HuH-7 (cell line): ENCODE results near the gene SORBS1.
A peak's percentile ranks its signal among the peaks of the same experiment; 100 is the strongest.

Experiments used
- DNase-seq: peaks from one replicate; pipeline ENCODE4 v3.0.0; 2011; ENCODE audit warnings: low spot score

The SORBS1 gene

DNA sequence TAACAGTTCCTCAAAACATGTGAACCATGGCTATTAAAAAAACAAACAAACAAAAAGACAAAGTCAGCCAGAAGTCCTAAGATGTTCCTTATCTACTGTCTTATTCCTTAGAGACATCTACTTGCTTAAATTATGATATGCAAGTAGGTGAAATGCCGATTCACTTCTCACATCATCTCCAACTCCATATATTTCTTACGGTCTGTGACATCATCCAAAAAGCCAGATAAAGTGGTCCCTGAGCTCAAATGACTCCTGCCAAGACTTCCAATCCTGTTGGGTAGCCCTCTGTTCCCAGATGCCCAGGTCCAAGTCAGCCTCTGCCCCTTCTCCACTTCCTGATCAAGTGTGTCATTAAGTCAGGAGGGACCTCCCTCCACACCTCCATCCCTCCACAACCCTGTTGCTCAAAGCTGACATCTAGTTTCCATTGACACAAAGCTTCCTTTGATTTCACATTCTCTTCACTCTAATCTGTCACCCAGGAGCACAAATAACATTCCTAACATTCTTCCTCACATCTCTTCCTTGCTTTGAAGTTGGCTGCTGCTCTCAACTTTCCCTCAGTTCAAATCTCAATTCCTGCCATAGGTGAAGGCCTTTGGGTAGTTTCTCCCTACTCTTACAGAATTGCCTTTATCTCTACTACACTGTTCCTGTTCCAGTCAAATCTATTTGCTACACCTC lies 214.3 kb downstream of the SORBS1 start:
- DNase-seq = peak; percentile 61

DNA sequence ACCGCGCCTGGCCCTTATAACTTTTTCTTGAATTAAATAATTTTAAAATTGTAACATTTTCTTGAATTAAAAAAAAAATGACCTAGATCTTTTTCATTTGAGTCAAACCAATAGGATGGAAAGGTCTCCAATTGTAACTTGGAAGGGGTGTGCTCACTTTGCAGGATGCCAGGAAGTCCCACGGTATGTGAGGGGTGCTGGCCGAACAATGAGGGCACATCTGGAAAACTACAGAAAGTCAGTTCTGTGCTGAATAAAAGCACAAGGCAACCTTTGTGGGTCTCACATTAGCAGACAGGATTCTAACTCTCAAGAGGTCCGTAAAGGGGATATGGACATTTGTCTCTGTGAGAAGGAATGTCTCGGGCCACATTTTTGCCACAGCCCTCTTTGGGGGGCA lies 217.6 kb downstream of the SORBS1 start:
- no peak for DNase-seq

DNA sequence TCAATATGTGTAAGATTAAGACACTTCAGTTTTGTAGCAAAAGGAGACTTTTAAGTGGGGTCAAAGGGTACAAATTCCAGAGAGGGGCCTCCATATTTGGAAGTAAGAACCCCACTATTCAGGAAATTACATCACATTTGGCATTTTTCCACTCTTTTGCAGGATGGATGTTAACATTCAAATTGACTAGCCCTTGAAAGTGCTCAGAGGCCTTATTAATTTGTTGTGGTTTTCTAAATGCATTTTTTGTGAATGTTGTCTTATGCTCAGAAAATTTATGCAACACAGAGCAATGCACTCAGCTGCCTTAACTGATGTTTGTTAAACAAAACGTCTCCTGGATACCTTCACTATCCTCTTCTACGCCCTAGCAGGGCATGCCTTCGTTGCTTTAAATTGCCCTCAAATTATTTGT lies 219.4 kb downstream of the SORBS1 start:
- DNase-seq = no peak

DNA sequence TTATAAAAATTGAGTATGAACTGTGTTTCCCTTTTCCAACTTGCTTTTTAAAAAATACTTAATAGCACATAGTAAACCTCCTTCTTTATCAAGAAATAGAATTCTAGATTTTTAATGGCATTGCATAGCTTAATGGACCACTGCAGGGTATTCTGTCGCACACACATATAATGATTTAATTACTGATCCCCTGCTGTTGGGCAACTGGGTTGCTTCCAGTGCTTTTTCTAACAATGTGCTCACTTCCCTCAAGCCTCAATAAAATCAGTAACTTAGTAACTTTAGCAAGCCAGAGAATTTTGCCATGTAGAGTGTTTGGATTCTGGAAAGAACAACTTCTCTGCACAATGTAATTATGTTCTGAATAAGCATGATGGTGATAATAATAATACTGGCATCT lies 221.3 kb downstream of the SORBS1 start:
- no peak for DNase-seq

DNA sequence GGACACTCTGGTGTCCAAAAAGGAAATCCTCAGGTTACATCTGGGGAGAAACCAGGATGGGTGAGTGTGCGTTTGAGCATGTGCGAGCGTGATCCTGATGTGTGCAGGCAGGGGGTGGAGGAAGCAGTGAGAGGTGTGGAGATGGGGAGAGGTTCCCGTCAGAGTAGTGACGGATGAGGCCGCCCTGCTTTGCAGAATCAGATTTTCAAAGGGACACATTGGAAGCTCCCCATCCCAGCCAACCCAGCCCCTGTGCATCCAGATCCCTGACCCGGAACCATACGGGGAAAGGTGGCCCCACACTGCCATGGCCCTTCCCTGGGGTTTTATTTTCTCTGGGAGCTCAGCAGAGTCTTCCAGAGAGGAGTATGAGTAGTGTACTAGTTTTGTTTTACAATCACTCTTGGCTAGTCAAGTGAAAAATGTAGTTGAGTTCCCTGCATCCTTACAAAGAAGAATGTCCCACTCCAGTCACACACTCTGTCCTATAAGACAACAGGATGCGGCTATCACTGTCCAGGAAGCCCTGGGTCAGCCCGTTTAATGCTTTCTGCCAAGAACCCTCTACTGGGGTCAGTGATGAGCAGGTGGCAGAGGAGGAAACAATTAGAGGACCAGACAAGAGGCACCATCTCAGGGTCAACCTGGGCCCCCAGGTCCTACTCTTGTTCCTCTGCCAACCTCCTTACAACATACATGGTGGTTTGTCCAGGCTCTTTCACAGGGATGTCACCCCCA lies 223.6 kb downstream of the SORBS1 start:
- no peak for DNase-seq

DNA sequence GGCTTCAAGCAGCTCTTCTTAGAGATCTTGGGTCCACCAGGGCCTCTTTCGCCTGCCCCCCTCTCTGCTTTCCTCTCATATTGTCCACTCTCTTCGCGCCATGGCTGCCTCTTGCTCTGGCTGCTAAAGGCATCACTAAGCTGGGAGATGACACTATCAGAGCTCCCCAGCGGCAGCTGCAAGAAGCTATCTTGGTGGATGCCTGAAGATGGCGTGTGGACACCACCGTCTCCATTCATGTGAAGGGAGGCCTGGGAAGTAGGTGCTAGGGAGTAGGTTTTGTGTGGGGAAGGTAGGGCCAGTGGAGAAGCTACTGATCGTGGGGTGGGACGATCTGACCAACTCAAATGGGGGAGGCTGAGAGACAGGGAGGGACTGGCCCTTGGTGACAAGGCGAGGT lies 224.5 kb downstream of the SORBS1 start:
- no peak for DNase-seq

DNA sequence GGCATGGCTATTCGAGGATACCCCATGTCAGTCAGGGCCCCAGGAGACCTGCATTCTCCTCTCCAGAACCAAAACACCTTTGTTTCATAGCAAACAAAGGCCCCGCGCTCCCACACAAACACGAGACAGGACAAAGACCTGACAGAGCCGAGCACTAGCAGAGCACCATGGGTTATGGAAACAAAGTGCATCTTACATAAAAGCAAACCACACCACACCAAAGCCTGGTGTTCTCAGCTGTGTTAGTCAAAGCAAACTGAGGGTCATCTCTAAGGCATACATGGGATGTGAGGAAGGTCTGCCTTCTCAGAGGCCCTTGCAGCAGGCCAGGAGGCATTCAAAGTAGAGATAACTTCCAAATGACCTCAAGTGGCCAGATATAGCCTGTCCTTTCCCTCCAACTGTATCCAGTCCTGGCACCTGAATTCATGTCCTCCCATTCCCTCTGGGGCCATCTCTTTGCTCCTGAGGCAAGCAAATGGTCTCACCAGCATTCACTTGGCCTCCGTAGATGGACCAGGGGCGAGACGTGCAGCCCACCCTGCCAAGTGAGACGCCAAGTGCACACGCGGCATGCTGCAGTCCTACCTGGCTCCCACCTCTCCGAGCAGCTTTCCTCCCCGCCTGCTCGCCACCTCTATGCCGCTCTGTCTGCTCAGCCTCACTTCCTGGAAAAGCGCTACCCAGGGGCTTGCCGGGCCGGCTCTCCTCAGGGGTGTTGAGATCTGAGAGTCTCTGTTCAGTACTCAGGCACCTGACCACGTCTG lies 225.1 kb downstream of the SORBS1 start:
- no peak for DNase-seq

- no peak for DNase-seq
Observed at GRCh38 chr10:95334805-95335144, 226.4 kb downstream of the SORBS1 start.

GRCh38 chr10:95333997-95334804 lies 227.0 kb downstream of the SORBS1 start:
- no peak for DNase-seq

DNA sequence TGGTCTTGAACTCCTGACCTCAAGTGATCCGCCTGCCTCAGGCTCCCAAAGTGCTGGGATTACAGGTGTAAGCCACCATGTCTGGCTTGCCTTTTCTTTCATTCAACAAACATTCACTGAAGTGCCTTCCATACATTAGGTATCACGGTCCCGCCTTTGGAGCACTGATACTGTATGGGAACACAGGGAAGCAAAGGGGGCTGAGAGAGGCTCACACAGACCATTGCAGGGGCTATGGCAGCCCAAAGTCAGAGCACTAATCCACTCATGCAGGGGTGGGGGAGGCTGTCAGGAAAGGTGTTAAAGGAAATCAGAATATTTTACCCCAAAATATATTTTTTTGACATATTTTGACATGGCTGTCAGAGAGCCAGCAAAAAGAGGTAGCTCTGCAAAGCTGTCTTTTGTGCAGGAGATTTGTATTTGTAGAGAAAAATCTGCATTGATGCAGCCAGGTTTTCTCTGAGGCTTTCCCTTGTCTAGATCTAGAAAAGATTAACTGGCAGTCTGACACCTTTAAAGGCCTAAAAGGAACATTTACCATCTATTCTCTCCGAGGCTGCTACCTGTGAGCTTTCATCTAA lies 228.4 kb downstream of the SORBS1 start:
- no peak for DNase-seq

DNA sequence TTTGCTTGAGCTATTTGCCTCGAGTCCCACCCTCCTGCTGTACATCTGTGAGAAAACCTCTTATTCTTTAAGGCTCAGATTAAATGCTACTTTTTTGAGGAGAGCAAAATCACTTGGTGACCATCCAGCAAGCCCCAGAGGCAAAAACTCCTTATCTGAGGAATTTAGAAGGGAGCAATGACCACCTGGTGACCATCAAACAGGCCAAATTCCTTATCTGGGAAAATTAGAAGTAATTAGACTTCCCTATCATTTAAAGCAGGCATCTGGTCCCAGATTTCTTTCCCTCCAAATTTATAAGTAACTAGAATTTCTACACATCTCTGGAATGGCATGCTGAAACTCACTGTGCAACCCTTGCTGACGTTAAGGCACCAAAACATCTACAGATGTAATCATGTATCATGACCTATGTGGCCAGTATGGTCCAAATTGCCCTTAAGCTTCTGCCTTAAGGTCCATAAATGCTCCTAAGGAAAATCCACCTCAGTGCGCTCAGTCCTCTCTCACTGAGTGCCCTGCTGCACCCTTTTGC lies 229.5 kb downstream of the SORBS1 start:
- no peak for DNase-seq

- no peak for DNase-seq
Observed at GRCh38 chr10:95330966-95331453, 230.2 kb downstream of the SORBS1 start.

GRCh38 chr10:95329296-95329695 lies 231.9 kb downstream of the SORBS1 start:
- no peak for DNase-seq

GRCh38 chr10:95328013-95328412 lies 233.2 kb downstream of the SORBS1 start:
- DNase-seq = no peak

DNA sequence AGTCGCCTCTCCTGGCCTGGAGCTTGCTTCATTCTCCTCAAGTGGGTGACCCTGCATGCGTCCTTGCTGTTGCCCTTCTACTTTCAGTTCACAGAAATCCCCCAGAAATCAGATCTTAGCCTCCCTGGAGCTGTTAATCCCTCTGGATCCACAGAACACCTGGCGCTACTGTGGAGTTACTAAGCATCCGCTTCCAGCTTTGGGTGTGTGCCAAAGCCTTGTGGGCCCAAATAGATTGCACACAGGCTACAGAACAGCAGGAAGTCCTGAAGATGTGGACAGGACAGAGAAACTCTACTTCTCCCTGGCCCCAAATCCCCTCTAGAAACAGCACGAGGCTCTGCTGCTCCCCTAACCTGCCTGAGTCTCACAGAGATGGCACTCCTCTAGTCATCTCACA lies 233.8 kb downstream of the SORBS1 start:
- no peak for DNase-seq

DNA sequence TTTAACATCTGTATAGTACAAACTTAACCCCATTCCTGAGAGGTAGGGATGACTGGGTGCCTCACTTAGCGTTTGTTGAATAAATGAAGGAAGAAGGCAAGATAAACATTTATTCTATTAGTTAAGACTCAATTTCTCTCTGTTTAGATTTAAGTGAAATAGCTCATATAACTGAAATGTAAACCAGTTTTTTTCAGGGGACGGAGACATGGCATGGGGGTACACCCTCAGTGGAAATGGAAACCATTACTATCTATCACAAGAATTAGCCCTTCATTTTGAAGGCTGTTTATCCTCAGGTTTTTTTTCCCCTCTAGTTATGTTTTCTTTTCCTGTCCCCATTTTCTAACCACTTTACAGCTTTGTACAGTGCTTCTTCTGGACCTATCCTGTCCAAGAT lies 234.8 kb downstream of the SORBS1 start:
- no peak for DNase-seq

GRCh38 chr10:95325863-95326262 lies 235.3 kb downstream of the SORBS1 start:
- no peak for DNase-seq

DNA sequence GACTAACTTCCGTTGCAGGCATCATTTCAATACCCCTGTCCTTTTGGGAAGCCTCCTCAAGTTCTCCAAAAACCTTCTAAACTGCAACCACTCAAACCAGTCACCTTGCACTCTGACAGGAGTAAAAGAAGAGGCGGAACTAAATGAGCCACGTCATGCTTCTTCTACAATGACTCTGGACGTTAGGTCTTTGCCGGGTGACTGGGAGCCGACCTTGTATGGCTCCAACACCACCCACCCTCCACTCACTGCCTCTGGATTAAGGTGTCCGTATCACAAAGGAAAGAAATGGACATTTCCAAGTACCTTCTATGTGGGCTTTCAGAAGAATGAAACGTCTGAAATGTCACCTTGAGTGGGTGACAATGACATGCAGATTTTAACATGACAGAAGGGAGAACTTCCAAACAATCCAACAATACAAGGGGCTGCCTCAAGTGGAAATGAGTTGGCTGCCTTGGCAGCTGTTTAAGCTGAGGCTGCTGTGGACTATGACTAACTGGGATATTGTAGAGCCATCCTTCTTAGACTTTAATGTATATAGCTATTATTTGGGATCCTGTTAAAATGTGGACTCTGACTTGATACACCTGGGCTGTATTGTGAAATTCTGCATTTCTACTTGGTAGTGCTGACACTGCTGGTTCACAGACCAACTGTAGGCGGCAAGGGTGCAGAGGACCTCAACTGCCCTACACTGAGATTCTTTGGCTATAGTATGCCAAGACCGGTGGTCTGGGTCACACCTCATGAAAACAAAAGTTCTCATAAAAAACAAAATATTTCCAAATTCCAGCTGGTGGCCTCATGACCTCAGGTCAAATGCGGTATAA lies 236.5 kb downstream of the SORBS1 start:
- no peak for DNase-seq

GRCh38 chr10:95321554-95322301 lies 239.4 kb downstream of the SORBS1 start:
- no peak for DNase-seq

- DNase-seq = no peak
Observed at GRCh38 chr10:95319239-95319638, 241.9 kb downstream of the SORBS1 start.
